ENCODE measurements around the gene ADORA3.
A peak's percentile ranks its signal among the peaks of the same experiment; 100 is the strongest.
"Not testable (repeated sequence)": the region's sequence is repeated elsewhere in the genome, so short reads cannot be mapped to it uniquely, and the experiment has no call there.

The ADORA3 gene

DNA sequence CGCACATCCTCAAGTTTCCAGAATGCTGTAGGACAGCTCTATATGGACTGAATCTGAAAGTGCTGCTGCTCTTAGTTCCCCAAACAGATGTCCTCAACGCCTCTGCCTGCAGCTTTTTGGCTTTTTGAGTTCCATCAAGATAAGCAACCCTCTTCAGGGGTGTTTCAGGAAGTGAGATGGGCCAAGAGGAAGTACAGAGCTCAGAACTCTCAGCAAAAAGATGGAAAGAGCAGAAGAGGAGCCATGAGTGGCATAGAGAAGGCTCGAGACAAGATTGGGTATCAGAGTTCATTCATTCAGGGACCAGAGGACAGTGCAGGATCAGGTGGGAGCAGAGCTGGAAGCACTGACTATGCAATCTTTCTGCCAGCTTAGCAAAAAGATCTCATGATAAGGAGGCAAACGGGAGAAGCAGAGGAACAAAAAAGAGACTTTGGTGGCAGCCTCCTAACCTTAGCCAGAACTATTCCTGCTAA lies at the start of gene ADORA3, which contains the start of gene TMIGD3:
TSS of gene ADORA3 (minus strand) at position 49 of the 476 bp plus-strand sequence. CDS start 279 bp downstream, outside the sequence.
TSS of gene TMIGD3 (minus strand) at position 49 of the 476 bp plus-strand sequence. CDS start 279 bp downstream, outside the sequence.
- DNase-seq = no peak

DNA sequence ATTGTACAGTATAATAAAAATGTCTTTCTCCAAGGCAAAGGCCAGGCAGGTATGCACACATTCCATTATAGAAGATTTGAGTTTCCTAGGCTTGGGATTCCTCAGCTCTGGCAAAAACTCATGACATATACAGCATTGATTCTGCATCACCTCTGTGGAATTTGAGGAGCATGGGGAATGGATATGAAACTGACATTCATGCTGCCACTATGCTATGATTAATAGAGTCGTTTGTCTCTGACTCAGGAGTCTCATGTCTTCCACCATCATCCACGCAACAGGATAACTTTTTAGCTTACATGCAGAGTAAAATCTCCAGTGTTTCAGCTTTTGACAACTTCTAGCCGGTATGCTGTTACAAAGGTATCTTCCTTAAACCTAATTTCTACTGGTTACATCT lies 49.8 kb upstream of the ADORA3 start:
- no peak for DNase-seq

DNA sequence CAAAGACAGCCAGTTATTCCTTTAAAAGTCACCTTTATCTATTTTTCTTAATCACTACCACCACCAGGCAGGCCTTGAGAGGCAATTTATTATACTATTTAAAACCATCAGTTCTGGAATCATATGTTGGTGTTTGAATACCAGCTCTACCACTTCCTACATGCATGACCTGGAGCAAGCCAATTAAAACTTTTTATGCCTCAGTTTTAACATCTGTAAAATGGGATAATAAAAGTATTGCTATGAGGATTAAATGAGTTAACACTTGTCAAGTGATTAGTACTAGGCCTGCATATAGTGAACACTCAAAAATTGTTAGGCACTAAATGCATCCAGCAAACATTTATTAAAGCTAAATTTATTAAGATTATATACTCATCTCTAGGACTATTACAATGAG lies 49.2 kb upstream of the ADORA3 start:
- no peak for DNase-seq

DNA sequence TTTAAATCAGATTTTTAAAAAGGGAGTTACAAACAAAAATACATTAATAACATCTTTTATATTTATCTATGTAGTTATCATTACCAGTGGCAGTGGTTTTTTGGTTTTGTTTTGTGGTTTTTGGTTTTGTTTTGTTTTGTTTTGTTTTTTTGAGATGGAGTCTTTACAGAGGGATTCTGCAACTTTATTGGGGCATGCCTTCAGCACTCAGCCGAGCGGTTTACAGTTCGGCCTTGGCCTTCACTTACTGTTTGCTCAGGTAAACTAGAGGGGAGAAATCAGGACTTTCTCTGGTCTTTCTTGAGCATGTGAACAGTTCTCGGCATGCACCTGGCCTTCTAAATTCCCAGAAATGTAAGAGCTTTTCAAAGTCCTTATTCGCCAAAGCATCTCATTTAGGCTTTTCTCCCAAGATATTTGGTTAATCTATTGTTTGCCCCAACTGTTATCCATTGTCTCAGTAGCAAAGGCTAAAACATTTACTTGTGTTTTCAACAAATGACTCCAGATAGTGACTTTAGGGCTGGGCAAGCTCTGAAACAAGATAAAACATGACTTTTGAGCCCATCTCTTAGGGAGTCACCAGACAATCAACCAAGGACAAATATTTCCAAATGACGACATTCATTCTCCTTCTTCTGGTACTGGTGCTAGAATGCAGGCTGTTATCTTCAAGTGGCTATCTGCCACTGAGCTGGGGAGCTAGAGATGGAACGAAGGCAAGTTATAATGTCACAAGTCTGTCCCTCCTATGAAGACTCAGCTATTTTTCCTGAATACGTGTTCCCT lies 48.4 kb upstream of the ADORA3 start:
- DNase-seq = no peak

DNA sequence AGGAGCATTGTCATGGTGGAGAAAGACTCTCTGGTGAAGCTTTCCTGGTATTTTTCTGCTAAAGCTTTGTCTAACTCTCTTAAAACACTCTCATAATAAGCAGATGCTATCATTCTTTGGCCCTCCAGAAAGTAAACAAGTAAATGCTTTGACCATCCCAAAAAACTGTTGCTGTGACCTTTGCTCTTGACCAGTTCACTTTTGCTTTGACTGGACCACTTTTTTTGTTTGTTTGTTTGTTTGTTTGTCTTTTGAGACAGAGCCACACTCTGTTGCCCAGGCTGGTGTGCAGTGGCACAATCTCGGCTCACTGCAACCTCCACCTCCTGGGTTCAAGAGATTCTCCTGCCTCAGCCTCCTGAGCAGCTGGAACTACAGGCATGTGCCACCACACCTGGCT lies 44.4 kb upstream of the ADORA3 start:
- DNase-seq = not testable (repeated sequence)

DNA sequence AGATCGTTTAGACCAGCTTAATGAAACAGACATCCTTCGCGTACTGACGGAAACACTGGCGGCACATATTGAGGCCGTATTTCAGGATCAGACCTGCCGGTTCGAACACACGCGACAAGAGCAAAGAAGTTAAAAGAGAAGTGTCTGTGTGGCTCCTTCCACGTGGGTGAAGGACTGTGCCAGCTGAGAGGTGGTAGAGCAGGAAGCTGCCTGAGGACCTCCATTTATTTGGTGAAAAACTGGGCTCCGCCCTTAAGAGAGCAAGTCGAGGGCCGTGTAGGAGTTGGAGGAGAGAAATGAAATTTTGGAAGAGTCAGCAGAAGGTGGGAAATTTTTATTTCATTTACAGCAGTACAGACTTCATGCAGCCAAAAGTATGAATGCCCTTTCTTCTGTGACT lies 38.8 kb upstream of the ADORA3 start:
- no peak for DNase-seq

DNA sequence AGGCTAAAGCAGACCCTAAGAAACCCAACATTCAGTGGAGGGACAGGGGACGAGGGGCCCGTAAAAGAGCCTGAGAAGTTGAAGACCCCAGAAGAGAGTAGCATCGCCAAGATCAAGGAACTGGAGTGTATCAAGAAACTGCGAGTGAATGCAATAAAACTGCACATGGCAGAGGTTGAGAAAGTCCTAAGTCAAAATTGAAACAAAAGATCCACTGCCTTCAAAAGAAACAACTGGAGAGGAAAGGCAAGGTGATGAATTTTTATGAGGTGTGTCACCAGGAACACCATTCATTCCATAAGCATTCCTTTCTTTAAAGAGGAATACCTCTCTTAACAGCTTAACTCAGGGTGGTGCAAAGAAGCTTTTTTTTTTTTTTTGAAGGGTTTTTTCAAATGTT lies 38.3 kb upstream of the ADORA3 start:
- no peak for DNase-seq

DNA sequence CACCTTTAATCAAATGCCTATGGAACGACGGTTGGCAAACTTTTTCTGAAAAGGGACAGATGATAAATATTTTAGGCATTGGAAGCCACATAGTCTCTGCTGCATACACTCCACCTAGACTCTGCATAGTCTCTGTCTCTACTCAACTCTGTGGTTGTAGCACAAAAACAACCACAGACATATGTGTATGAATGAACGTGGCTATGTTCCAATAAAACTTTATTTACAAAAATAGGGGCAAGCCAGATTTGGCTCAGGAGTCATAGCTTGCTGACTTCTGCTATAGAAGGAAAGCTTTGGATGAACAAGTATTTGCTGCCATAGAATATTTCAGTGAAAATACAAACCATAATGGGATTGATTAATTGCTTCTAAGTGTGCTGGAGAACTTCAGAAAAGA lies 37.5 kb upstream of the ADORA3 start:
- no peak for DNase-seq

DNA sequence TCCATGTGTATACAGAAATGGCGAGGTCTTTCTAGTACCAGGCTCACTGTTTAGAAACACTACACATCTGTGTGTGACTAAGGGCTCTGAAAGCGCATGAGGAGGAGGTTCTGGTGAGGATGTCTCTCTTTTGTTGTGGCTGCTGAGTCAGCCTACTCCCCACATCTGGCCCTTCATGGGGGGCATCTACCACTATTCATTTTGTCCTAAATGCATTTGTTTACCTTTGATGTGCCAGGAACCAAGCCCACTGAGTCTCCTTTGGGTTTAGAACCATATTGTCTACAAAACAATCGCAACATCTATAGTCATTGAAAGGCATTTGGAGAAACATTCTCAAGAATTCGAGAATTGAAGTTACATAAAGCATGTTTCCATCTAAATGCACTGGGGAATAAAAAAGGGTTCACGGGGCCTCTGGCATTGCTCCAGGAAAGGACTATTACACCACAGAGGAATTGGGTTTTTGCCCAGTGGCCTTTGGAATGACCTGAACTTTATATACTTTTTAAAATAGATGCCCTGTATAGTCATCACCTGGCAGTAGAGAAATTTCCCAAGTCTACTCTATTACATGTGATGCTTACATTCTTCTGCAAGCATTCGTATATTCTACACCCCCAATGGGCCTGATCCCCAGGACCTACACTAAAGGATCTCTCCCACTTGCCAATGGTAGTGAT lies 35.1 kb upstream of the ADORA3 start:
- DNase-seq = no peak

DNA sequence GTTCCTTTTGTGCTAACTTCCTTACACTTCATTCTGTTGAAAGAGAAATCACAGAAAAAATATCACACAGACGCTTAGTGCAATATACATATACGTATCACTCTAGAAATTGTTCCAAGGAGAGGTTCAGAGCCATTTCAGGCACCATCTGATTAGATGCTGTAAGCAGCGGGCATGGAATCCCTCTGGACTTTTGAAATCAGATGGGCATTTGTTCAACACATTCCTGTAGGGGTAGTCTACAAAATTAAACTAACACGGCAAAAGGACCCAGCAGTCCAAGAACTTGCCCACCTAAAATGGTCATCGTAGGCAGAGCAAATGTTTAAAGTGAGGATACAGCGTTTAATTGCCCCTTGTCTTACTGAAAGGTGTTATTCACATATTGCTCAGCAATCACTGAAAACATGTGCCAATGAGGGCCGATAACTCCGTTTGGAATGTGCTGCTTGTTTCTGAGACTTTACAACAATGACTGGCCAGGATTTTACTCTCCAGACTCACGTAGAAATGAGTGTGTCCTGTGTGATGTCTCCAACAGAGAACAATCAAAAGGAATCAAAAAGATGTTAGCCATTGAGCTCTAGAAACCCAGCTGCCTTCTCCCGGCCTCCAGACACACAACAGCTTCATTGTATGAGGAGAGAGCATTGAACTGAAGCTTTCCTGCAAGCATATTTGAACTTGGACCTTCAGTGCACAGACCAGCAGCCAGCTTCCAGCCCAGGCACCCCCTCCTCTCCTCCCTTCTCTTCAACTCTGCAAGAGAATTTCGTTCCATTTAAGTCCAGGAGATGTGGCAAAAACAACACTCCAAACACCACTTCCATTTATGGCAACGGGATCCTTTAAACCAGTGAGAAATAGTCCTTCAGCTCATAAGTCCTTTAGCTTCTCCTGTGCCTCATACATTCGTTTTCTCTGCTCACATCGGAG lies 32.1 kb upstream of the ADORA3 start:
- DNase-seq = no peak

DNA sequence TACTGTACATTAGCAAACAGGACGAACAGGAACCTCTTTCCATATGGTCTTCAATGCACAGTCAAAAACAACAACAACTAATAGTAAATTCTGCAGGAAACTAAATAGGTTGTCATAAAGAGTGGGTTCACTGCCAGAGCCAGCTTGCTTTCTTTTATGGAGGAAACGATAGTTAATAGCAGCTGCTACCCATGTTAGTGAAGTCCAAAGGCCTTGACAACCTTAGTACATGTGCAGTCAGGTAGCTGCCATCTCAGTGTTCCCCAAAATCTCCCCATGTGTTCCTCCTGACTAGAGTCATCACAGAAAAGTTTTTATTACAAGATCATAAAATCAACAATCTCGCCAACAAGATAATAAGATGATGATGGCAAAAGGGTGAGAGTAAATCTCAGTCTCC lies 16.6 kb upstream of the ADORA3 start:
- DNase-seq = no peak

DNA sequence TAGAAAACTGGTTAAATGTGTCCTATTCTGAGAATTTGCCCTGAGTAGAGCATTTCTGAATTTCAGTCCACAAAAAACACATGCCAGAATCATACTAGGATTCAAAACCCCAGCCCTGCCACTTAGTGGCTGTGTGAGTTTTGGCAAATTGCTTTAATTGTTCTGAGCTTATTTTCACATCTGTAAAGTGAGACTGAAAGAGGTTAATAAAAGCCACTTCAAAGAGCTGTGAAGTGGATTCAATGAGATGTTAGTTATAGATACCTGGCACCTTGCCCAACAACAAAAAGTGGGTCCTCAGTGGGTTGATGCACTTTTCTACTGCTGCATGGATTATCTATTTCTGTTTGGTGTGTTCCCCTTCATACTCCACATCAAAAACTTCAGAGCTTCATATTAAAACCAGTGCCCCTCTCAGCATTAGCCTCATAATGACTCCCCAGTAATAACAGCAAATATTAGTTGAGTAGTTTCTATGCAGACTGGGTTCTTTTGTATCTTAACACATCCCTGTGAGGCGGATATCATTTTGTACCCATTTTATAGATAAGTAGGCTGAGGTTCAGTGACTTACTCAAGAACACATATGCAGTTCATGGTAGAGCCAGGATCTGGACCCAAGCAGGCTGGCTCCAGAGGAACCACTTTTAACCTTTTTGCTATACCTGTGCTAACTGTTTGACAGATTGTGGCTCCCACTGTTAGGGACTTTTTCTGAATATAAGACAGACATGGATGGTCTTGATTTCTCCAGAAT lies 14.2 kb upstream of the ADORA3 start:
- peak; percentile 38 for DNase-seq

DNA sequence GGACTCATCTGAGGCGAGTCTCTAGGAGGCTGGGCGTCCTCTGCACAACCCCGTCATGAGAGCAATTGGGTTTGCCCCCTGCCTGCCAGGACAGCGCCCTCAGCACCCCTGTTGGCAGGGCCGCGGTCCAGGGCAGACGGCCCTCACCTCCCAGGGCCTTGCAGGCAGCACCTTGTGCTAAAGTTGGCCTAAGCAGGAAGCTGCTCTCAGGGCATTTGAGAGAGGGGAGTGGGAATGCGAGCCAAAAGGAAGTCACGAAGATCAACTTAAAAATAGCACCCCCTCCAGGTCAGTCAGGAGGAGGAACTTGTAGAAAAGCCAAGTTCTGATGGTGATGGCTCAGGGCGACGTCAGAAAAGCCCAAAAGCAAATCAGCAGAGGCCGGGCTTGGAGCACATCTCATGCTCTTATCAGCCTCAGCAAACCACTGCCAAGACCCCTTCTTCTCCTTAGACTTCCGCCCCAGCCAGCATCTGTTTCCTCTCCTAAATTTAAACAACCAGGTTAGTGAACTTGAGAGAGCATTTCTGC lies 12.6 kb upstream of the ADORA3 start:
- DNase-seq = no peak

DNA sequence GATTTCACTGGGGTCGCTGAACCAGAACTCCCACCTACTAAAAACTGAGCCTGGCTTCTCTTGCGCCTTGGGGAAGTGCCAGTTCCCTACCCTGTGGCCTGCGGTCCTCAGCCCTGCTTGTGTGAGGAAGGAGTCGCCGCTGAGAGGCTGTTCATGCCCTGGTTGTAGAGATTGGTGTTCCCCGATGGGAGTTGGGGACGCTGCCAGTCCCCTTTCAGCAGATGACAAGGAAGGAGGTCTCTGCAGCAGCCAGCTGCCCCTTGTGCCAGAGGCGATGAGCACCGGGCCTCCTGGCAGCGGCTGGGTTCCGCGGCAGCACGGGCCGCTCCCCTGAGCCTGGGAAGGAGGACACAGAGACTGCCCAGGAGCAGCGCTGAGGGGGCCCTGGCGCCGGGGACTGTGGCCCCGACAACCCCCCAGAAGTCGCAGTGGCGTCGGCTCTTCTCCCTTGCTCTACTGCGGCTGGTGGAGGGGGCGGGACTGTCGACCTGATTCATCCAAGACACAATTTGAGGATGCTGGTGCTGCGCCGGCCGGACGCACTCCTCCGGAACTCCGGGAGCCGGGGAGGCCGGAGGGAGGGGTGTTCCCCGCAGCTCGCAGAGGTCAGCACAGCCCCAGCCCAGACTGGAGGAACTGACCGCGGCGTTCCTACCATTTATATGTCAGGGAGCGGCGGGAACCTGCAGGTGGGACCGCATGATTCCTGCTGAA lies 12.0 kb upstream of the ADORA3 start:
- no peak for DNase-seq

DNA sequence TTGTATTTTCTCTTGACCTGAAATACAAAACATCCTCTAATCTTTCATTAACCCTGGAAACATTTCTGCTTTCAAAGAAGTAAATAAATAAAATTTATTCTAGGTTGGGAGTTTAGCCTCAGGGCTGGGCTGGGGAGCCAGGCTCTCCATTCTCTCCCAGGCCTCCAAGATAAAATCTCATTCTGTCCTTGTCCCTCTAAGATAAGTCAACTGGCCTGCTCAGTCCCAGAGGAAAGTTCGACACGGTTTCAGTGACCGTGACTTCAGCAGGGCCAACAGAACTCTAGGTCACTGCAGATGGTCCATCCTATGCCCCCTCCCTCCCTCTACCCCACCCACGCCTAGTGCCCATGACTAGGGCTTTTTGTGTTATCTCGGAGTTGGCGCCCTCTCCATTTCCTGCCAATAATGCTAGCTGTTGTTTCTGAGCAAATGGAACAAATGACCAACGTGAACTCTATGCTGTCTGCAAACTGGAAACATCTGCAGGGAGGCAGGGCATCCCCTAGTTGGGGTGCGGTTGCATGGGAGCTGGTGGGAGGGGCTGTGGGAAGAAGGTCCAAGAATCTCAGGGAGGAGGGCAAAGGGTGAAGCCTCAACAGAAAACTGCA lies 10.1 kb upstream of the ADORA3 start:
- no peak for DNase-seq

DNA sequence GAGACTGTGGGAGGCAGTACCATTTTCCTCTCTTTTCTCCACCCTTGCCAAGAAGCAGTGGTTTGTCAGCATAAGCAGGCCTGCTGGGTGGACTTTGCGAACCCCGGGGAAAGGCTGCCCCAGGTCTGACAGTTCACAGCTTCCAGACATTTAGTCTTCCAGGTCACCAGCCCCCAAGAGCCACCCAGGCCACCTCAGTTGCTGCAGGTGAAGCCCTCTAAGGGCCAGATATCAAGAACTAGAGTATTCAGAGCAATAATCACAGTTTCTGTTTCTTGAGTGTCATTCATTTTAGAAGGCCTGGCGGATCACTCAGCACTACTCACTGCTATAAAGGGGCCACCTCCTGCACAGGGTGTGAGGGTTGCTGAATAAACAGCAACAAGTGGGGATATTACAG lies 9.5 kb upstream of the ADORA3 start:
- no peak for DNase-seq

DNA sequence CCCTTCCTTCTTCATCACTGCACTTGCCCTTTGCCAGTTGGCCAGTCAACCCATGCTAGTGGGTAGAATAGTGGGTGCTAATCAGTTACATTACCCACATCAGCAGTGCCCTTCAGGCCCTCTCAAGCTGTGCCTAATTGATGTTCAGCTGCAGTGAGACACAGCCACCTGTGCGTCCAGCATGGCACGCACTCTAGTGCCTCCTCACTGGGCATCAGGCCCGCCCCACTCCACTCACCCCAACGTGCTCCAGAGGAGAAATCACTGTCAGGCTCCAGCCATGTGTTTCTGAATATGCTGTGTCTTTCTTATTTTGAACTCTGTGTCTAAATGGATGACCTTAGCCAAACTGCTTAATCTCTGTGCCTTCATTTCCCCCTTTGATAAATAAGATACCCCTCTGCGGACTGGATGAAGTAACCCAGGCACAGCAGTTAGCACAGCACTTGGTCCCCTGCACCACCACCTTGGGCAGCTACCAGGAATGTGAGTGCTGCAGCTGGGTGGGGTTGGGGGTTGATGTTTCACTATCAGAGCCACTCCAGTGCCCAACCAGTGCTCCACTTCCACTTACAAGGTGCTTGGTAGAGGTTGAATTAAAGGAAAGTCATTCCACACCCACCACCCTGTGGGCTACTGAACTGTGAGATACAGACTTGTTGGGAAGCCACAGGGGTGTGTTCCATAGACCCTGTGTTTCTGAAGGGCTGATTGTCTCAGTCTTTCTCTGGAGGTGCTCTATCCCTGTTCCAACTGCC lies 8.9 kb upstream of the ADORA3 start:
- no peak for DNase-seq

DNA sequence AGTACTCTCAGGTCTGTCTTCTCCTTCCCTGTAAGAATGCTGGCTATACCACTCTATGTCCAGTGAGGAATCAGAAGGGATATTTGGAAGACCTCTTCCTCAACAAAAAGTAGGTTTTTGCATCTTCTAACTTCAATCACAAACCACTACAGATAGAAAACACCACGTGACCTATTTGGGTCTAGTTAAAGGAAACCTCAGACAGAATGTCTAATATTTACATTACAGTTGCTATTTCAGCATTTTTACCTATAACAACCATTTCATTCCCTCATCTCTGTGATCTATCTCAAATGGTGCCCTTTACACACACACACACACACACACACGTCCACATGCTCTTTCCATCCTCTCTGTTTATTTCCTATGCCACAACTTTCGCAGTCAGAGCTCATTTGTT lies 7.9 kb upstream of the ADORA3 start:
- no peak for DNase-seq

DNA sequence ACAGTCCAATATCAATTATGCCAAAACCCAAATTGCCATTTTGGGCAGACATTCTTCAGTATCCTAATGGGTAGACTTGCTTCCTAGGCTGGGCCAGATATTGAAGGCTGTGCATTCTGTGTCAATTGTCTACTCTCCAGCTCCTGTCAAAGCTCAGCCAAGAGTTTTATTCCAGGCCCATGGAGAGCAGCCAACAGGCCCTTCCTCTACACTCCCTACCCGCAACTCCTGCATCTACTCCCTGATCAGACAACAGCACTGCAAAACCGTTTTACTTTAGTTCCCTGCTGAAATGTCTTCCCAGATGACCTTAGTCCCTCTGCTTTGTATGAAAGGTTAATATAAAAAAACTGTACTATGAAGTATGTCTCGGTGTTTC lies 6.6 kb upstream of the ADORA3 start:
- DNase-seq = no peak
